Retina (tissue), 1 donor: Measurements from ENCODE around the gene FUBP1.
A peak's percentile ranks its signal among the peaks of the same experiment; 100 is the strongest.
"Not testable (repeated sequence)": the region's sequence is repeated elsewhere in the genome, so short reads cannot be mapped to it uniquely, and the experiment has no call there.

Experiments
- DNase-seq: peaks from one replicate; pipeline ENCODE4 v3.0.0-alpha.2; 2016

Gene FUBP1

DNA sequence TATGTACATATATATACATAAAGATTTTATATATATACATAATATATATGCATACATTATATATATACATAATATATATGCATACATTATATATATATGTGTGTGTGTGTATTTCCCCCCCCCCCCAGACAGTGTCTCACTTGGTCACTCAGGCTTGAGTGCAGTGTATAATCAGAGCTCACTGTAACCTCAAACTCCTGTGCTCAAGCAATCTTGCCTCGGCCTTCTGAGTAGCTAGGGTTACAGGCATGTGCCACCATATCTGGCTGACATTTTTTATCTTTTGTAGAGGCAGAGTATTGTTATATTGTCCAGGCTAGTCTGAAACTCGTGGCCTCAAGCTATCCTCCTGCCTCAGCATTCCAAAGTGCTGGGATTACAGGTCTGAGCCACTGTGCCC lies 9.0 kb upstream of the FUBP1 start:
- no peak for DNase-seq

DNA sequence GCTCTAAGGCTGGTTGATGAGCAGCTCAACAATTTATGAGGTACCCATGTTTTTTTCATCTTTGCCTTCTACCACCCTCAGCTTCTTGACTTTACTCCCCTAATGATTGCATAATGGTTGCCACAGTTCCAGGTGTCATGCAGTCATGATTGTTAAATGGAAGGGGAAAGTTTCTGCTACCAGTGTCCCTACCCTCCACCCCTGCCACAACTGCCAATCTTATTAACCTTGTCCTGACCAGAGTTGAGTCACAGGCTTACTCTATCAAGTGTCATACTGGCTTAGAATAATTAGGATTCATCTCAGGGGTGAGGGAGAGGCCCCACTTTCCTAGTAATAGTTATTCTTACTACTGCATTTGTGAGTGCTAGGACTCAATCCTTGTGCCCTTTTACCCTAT lies 7.9 kb upstream of the FUBP1 start:
- no peak for DNase-seq

DNA sequence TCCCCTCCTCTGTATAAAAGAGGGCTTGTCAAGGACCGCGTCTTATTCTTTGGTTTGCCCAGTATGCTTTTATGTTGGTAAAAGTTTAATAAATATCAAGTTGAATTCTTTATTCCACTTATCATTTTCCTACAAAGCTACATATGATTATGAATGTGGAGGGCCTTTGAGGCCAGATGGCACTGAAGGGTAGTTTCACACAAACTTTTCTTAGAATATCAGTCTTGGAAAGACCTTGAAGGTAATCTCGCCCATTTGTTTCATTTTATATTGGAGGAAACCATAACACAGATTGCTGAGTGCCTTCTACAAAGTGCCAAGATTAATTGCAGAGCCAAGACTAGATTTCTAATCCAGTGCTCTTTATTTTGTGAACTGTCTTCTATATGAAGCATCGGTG lies 5.8 kb upstream of the FUBP1 start:
- DNase-seq, result no peak

DNA sequence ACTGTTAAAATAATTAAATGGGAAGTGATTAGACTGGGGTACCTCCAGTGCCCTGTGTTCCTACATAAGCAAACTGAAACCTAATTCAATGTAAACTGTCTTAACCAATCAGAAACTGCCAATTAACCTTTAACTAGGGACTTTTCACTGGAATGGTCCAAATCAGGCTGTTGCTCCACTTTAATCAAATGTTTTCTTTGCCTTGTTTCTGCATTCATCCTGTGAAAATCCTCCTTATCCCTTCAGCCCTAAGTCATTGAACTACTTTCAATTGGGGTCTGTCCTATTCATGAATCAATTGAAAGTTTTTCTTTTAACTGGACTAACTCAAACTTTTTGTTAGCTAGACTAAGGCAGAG lies 5.1 kb upstream of the FUBP1 start:
- no peak for DNase-seq

DNA sequence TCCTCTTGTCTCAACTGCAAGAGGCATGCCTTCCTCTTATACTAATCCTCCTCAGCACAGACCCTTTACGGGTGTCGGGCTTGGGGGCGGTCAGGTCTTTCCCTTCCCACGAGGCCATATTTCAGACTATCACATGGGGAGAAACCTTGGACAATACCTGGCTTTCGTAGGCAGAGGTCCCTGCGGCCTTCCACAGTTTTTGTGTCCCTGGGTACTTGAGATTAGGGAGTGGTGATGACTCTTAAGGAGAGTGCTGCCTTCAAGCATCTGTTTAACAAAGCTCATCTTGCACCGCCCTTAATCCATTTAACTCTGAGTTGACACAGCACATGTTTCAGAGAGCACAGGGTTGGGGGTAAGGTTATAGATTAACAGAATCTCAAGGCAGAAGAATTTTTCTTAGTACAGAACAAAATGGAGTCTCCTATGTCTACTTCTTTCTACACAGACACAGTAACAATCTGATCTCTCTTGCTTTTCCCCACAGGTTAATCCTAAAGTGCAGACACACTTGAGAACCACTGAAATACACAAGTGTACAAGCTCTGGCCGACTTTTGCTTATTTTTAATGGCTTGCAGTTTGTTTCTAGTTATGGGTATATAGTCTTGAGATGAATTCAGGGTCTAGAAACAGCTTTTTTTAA lies 4.6 kb upstream of the FUBP1 start:
- not testable (repeated sequence) for DNase-seq

DNA sequence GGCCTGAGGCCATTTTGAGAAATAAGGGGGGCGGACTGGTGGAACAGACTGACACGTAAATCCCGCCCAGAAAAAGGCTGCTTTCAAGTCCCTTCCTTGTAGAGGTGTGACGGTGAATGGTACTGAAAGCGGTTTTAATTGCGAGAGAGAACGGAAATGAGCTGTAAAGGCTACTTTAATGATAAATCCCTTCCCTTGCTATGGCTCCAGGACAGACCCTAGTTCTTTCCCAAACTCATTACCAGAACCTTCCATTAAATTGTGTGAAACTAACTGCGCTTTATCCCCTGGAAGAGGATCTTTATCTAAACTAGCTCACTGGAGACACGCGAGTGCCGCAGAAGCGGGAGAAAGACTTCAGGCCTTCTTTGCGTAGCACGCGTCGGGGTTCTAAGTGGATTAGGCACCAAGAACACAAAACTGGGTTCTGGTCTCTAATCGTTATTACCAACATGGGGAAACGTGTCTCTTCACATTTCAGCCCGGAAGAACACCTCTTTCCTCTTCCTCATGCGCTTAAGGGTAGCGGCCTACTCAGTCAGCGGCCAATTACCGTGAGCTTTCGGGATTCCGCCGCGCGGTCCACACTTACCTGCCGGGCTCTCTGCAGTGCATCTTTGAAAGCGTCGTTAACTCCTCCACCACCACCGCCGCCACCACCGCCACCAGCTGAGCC lies 441 bp downstream of the FUBP1 start:
- DNase-seq, result peak; percentile 81

DNA sequence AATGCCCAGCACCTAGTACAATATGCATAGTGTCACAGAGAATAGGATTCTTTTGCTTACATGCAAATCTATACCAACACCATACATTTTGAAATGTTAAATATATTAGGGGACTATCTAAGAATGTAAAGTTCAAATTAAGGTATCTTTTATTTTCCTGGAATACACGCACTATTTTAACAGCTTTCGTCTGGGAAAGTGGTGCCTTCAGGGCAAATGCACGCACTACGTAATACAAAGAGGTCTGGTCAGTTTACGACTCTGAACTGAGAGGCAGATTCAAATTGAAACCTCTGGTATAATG lies 931 bp downstream of the FUBP1 start:
- no peak for DNase-seq

DNA sequence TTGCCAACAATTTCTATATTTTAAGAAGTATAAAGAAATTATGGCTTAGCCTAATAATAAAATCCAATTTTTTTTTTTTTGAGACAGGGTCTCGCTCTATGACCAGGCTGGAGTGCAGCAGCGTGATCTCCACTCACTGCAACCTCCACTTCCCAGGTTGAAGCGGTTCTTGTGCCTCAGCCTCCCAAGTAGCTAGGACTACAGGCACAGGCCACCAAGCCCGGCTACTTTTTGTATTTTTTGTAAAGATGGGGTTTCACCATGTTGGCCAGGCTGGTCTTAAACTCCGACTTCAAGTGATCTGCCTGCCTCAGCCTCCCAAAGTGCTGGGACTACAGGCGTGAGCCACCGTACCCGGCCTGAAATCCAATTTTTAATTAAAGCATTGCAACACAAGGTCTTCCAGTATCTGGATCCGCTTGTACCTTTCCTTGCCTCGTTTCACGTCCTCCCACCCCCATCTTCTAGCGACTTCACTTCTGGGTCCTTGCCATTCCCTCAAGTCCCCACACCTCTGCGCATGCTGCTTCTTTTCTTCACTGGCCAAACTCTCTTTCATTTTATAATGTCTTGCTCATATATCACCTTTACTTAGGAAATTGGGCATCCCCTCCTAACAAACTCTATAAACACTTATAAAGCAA lies 2.3 kb downstream of the FUBP1 start:
- DNase-seq, result no peak

DNA sequence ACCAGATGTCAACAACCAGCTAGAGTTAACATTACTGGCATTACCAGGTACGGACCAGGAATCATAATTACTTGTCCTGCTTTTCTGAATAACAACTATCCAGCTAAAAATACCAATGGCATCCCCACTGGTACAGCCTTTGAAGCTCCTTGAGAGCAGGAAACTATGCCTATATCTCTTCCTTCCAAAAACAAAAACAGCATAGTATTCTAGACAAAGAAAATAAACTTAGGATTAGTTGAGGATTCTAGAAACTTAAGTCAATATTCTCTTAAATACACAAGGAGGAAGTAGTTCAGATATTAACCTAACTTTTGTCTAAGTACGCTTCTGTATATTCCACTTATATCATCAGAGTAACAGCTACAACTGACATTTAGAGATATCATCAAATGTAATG lies 3.0 kb downstream of the FUBP1 start:
- no peak for DNase-seq

DNA sequence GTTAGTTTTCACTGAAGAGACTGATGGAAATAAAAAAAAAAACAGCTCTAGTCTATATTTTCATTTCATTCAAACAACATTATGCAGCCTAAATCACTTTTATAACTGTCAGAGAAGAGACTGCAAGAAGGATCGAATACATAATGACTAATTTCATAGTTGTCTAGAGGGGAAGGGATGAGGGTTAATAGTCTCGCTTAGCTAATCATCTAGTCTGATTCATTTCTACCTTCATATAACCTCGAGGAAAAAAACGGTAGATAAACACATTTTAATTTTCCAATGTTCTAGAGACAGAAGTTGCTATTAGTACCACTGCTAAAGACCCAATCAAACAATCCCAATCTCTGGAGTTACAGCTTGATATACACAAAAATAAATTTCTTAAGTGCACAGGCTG lies 3.5 kb downstream of the FUBP1 start:
- DNase-seq, result no peak

DNA sequence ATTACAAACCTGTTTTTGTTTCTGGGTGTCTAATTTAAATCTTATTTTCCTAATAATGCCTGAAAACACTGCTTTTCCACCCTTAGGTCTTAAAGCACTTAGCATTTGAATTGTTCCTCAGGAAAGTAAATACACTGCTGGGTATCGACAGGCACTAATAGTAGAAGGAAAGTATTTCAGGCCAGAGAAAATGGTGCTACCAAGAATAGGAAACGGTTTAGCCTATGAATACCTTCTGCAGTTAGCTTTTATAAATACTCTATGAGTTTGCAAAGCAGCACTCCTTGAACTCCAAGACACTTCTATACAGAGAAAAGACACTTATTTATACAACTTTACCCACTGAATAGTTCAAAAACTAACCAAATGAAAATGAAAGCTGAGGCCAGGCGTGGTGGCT lies 6.8 kb downstream of the FUBP1 start:
- no peak for DNase-seq

DNA sequence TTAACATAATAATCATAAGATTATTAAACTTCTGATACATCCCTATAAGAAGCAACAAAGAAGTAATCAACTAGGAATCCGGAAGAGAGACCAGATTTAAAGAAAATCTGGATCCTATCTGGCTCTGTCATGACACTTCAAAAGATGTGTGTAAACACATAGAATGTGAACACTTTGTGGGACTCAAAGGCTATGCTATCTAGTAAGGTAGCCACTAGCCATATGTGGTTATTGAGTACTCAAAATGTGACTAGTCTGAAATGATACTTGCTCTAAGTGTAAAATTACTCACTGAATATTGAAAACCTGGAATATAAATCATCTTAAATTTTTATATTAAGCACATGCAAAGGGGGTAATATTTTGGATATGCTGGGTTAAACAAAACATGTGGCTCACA lies 8.7 kb downstream of the FUBP1 start:
- no peak for DNase-seq

DNA sequence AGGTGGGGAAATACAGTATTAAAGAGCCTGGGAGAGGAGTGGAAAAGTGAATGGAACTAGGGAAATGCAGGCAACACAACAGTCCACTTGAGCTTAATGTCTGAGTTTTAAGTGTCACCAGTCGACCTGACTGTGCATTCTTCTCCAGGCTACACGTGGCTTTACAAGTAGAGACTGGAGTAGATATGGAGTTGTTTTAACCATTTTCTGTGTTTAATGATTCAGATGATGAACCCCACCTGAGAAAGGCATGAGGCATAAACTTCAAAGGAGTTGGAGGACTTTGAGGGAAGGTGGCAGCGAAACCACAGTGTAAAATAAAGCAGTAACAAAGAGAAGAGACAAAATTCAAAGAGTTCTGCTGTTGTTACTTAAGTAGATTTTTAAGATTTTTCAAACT lies 12.6 kb downstream of the FUBP1 start:
- no peak for DNase-seq

DNA sequence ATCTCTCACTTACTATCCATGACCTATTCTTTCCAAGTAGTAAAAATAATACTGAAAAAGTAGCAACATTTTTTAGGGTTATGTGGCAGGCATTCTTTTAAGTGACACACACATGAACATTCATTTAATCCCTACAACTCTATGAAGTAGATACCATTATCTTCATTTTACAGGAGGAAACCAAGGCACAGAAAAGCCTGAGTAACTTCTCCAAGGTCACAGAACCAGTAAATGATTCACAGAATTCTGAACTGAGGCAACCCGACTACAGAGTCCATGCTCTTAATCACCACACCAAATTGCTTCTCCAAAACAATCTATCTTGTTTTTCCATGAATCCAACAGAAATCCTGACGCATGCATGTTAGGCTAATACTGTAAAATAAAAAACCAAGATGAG lies 17.5 kb downstream of the FUBP1 start:
- no peak for DNase-seq

DNA sequence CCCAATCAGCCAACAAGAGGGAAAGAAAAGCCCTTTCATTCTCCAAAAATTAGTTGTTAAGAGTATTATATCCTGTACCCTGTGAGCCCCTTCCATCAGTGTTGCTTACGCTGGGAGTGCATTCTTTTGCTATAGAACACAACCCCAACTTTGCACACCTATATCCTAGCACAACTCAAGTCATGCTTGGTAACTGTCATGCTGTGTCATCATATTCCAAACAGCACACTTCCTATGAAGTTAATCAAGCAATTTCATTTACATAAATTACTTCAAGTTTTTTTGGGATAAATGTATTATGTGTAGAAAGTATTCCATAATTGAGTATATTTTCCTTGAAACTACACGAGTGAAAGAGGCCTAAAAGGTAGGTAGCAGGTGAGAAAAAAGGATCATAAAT lies 20.0 kb downstream of the FUBP1 start:
- DNase-seq, result no peak

DNA sequence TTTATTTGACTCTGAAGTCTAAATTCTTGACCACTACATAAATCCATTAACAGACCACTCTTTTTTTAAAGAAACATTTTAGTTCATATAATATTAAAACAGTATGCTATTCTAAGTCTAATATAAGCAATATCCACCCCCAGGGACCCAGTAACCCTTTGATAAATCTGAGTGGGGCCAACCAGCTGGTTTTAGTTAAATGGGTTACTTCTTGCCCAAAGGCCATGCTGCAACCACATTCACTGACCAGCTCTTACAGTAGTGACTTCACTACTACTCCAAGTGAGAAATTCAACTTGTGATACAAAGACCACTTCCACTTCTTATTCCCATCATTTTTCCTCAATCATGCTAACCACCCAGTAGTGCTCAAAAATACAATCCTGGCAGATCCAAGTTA lies 20.5 kb downstream of the FUBP1 start:
- no peak for DNase-seq

DNA sequence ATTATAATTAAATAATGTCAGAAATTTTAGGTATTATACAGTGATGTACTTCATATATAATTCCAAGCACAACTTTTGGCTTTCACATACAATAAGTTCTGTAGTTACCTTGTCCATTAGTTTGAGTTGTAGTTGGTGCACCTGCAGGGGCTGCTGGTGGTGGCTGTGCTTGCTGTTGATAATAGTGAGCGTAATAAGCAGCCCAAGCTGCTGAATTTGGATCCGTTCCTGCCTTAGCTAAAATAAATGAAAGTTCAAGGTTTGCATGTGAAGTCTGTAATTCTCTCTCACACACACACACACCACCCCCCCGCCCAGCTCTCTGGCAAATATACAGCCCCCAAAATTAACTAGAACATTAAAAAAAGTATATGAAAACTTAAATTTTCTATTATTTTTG lies 22.4 kb downstream of the FUBP1 start:
- DNase-seq, result no peak

DNA sequence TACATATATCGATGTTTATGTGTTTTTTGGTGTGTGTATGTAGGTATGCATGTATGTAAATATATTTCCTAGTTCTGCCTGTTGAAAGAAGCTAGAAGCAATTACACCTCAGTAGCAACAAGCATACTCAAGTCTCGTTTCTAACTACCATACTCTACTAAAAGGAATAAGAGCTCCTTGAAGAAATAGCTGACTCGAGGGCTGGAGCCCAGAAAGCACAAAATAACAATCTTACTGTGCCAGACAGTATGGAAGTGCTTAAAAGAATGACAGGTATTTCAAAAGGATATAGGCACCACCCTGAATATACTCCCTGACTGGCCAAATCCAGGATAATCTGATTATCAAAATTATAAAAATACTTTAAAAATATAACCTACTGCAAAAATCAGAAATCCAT lies 23.2 kb downstream of the FUBP1 start:
- no peak for DNase-seq

DNA sequence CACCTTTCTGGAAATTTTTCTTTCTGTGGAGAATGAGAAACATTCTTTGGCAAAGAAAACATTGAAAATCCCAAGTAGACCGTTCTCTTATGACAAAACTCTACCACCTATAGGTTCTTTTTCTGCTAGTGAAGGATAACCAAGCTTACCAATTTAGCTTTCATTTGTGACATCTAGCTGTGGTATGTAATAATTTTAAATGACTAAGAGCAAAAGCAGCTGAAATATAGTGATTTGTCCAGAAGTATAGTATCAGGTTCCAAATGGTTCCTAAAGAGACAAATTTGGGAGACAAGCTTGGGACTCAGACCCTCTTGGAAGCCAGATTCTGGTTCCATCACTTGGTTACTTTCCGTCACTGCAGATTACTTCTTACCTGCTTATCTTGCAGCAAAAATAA lies 24.4 kb downstream of the FUBP1 start:
- DNase-seq, result no peak

DNA sequence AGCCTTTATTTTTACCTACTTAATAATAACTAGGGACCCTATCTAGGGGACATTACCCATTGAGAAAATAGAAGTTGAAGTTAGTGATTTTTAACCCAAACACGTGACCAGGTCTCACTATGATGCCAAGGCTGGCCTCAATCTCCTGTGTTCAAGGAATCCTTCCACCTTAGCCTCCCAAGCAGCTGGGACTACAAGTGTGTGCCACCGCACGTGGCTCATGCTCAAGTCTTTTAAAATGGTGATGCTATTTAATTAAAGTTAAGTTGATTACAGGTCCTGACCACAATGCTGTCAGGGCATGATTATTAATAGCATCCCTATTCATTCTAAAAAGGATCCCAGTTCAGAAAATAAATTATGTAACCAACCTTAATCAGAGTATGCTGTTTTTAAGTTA lies 25.0 kb downstream of the FUBP1 start:
- DNase-seq, result no peak

DNA sequence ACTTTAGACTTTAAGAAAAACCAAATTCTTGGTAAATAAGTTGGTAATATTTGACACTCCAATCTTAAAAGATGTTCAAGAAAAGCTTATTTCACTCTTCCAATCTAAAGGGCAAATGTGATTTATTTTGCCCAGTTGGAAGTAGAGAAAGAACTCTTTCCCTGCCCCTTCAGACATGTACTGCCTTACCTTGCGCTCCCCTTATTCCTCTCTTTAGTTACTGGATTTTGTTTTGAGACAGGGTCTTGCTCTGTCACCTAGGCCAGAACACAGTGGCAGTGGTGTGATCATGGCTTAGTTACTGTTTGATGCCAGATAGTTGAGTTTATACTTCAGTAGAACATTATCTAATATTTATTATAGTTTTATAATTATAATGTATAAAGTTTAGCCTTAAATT lies 27.5 kb downstream of the FUBP1 start:
- DNase-seq, result no peak

DNA sequence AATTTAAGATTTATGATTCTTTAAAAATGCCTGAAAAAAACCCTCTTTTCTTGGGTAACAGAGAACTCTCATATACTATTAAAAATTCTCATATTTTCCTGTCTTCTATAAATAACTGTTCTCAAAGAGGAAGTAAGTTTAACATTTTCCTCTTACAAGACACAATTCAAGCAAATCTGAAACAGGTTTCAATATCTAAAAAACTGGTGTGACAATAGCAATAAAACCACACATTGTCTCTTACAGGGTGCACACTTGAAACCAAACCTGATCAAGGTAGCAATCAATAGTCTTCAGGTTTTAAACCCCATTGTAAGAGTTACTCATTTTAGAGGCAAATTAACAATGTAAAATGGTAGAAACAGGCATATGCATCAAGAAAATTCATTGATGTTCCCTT lies 28.0 kb downstream of the FUBP1 start:
- no peak for DNase-seq

DNA sequence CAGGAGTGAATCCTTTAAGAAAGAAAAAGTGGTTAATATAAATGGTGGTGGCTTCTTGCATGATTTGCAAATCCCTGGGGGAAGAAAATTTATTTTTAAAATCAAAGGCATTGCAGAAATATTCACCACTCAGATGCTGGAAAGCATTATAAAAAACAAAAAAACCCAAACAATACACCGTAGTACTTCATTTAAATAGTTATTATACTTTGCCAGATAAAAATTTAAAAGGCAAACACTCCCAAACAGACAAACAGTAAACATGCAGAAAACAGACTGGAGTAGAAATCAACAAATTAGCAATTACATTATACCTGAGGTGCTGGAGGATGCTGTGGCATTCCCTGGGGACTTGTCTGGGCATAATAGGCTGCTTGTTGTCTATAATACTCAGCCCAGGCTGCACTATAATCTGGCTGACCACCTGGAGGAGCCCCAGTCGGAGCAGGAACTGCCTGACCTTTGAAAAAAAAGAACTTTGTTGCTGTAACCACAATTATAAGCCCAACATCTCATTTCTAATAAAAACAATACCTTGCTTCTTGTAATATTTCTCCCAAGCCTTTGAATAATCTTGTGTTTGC lies 29.9 kb downstream of the FUBP1 start:
- DNase-seq, result no peak

DNA sequence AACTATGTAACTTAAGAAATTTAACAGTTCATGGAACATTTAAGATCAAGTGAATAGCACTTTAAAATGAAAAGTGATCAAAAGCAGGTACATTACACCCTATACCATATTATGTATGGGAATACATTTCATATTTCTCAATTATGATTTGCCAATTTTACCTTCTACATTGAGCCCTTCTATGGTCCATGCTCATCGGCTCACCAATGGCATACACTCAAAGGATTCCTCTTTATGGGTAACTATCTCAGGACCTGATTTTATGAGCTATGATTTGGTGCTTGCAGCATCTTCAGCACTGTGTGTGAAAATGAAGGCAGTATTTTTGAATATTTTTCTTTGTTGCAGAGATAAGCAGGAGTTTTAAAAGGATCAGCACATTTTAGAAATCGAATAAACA lies 33.5 kb downstream of the FUBP1 start:
- no peak for DNase-seq
